GM18870 (cell line): ENCODE data around the gene FARP2.
"Not testable (repeated sequence)": the region's sequence is repeated elsewhere in the genome, so short reads cannot be mapped to it uniquely, and the experiment has no call there.

Experiments used
- ATAC-seq: cut with Tn5 transposase; IDR thresholded peaks from one replicate; pipeline ENCODE4 v1.9.1; 2021; ENCODE audit warnings: moderate library complexity; ENCODE audit not compliant: unreplicated experiment

FARP2 gene

GRCh38 chr2:241501551-241501950 is 145.5 kb downstream of the FARP2 start:
- no peak for ATAC-seq

DNA sequence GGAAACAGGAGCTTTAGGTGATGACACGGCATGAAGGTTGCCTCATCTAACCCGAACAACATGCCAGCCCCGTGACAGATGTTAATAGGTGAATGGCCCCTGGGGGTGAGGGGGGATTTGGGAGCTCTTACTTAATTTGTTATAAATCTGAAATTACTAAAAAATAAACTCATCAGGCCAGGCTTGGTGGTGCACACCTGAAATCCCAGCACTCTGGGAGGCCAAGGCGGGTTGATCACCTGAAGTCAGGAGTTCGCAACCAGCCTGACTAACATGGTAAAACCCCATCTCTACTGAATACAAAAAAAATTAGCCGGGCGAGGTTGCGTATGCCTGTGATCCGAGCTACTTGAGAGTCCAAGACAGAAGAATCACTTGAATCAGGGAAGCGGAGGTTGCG is 146.2 kb downstream of the FARP2 start:
- ATAC-seq, result no peak

GRCh38 chr2:241503776-241504392 is 147.8 kb downstream of the FARP2 start:
- no peak for ATAC-seq

GRCh38 chr2:241505086-241505780 is 149.1 kb downstream of the FARP2 start:
- ATAC-seq, result no peak

- ATAC-seq, result no peak
These were observed 149.7 kb downstream of the FARP2 start for GRCh38 chr2:241505781-241506201.

DNA sequence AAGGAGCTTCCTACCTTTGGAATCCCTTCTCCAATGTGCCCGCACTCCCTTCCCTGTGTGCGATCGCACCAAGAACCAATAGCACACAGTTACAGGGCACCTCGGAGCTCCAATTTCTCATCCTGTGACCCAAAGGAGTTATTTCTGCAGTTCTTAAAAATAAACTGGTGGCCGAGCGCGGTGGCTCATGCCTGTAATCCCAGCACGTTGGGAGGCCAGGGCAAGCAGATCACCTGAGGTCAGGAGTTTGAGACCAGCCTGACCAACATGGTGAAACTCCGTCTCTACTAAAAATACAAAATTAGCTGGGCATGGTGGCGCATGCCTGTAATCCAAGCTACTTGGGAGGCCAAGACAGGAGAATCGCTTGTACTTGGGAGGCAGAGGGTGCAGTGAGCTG is 150.2 kb downstream of the FARP2 start:
- ATAC-seq, result not testable (repeated sequence)

GRCh38 chr2:241506793-241507429 is 150.8 kb downstream of the FARP2 start:
- no peak for ATAC-seq

GRCh38 chr2:241507430-241508239 is 151.6 kb downstream of the FARP2 start:
- ATAC-seq, result no peak

- ATAC-seq, result peak; percentile 82
These were observed 152.4 kb downstream of the FARP2 start, which contains the start of gene STK25 for GRCh38 chr2:241508240-241509154. Gene STK25 (minus strand): TSS chr2:241508584. CDS start chr2:241508035, 549 bp downstream.

GRCh38 chr2:241509155-241509784 is 153.2 kb downstream of the FARP2 start:
- ATAC-seq, result no peak

DNA sequence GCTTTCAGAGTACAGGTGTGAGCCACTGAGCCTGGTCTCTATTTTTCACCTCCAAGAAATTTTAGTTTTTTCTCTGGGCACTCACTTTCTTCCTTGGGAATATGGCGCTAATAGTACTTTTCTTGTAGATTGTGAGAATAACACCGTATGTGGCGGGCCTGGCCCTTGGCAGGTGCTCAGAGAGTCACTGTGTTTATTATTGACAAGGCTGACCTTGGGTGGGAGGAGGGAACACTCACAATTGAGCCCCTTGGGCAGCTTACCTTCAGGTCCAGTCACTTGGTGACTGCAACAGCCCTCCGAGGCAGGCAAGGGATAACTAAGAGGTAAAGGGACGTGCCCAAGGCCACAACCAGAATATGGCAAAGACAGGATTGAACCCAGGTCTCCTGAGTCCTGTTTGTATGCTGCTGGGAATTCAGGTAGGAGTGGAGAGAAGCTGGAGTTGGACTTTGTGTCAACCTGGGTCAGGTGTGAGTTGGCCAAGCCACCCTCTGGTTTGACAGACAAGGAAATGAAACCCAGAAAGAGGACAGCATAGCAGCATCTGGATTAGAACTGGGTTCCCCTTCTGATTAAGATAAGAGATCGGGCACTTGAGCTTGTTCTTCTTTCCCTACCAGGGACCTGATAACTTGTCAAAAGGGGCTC is 155.1 kb downstream of the FARP2 start:
- ATAC-seq, result no peak

DNA sequence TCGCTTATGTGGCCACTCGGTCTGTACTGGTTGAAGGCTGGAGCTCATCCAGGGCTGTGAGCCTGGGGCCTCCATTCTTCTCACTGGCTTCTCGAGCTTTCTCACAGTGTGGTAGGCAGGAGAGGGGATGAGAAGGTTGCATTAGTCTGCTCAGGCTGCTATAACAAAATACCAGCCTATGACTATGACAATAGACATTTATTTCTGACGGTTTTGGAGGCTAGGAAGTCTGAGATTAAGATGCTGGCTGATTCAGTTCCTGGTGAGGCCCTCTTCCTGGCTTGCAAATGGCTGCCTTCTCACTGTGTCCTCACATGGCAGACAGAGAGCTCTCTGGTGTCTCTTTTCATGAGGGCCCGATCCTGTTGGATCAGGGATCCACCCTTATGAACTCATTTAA is 158.5 kb downstream of the FARP2 start:
- no peak for ATAC-seq

DNA sequence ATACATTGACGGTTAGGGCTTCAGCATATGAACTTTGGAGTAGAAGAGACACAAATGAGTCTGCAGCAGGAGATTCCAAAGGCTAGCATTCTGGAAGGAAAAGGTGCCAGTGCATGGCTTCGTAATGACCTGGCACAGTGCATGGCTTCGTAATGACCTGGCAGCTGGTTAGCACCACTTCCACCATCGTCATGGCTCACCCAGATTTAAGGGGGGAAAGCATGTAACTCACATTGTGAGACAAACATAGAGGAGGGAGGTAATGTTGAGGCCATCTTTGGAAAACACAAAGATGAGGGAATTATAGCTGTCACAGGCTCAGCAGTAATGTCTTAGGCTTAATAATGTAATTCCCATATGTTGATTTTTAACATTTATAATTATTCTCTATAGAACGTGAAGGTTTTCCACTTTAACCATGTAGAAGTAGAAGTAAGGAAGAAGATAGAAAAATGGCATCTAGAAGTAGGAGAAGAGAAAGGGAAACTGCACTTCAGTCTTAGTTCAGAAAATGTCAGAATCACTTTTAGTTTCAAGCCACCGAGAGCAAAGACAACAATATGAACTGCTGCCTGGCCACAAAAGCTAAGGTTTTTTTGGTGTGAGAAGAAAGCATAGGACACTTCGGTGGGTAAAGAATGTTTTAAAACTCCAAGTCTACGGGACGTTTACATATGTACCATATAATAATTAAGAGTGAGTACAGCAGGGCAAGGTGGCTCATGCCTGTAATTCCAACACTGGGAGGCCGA is 159.1 kb downstream of the FARP2 start:
- ATAC-seq, result no peak

DNA sequence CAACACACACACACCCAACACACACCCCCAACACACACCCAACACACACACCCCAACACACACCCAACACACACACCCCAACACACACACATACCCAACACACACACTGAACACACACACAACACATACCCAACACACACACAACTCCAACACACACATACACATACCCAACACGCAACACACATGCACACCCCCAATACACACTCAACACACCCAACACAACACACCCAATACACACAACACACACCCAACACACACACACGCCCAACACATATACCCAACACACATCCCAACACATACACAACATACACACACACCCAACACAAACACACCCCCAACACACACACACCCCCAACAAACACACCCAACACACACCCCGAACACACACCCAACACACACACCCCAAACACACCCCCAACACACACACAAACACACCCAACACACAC is 160.5 kb downstream of the FARP2 start:
- ATAC-seq, result no peak

DNA sequence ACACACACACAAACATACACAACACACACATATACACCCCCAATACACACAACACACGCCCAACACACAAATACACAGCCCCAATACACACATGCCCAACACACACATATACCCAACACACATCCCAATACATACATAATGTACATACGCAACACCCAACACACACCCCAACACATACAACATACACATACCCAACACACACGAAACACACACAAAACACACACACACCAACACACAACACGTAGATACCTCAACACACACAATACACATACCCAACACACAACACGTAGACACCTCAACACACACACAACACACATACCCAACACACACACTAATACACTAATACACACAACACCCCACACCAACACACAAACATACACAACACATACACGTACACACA is 161.2 kb downstream of the FARP2 start:
- no peak for ATAC-seq

DNA sequence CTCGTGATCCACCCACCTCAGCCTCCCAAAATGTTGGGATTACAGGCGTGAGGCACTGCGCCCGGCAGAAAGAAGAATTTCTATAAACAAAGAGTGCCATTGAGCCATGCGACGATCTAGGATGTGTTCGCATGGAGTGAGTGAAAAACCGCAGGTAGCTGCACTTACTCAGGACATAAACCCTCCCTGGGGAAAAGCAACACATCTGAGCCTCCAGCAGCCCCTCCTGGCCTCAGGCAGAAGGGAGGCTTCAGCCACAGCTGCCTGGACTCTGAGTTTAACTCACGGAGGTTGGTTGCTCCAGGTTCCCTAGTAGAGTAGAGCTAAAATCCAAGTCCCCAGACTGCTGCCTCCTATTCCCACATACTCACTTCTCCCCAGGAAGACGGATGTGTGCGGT is 163.6 kb downstream of the FARP2 start:
- ATAC-seq, result no peak

DNA sequence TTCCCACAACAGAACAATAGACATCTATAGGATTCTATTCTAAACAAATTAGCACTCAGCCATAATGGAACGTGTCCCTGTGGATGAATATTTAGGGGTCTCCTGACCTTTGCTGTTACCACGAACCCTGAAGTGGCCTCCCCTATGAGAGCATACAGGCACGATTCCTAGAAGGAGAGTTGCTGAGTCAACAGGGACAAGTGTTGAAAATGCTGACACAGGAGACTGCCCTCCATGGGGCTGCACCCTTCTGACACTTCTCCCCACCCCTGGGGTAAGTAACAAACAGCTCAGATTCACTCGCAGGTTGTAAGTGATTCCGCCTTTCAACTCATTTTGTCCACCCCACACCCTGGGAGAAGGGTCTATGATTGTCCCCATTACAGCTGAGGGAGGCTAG is 166.4 kb downstream of the FARP2 start:
- ATAC-seq, result no peak
